Activated CD4-positive, alpha-beta T cell treated with anti-CD3 and anti-CD28 coated beads, Interleukin-2, amount 50 U/mL, for 24 hours (primary cell): ENCODE data around the gene TCF12.

Experiments used
- DNase-seq, 2 donors: peaks; one replicate each; pipeline ENCODE4 v3.0.0-alpha.2; 2020; ENCODE audit warnings: low read depth in 1 of 2, low spot score in 1 of 2

The TCF12 gene

GRCh38 chr15:57237676-57238075 lies 319.2 kb downstream of the TCF12 start:
- DNase-seq: no peak

GRCh38 chr15:57245130-57245529 lies 326.7 kb downstream of the TCF12 start:
- DNase-seq: no peak

DNA sequence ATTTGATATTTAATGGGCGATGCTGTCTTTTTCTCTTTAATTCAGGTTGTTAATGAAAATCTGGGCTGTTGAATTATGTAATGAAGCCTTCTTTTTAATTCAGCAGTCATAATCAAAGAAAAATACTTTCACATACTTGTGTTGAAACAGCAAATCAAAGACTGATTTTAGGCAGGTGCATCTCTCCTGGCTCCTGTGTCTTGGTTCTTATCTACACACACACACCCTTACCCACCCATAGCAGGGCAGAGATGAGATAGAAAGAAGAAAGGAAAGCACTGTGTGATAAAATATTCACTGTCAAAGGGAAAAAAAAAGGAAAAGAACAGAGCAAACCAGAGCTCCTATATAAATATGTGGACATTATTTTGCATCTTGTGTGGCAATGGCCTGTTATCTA lies 327.3 kb downstream of the TCF12 start:
- no peak for DNase-seq

DNA sequence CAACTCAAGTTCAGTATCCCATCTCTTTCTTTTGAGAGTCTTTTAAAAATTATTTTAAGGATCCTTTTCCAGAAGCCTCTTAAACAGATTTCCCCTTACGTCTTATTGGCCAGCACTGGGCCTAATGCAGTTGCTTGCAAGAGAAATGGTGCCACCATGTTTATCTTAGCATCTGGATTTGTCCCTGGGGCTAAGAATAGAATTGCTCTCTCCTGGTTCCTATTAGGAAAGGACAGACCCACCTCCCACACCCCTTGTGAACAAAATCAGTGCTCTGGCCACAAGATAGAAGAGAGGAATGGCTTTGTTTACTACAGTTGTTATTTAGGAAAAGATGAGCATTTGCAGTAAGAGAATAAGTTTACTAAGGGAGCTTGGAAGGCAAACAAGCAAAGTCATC lies 329.6 kb downstream of the TCF12 start:
- DNase-seq: no peak

- no peak for DNase-seq
These were observed 332.9 kb downstream of the TCF12 start for GRCh38 chr15:57251308-57251707.

- no peak for DNase-seq
These were observed 333.5 kb downstream of the TCF12 start for GRCh38 chr15:57251941-57252340.

- no peak for DNase-seq
These were observed 334.6 kb downstream of the TCF12 start for GRCh38 chr15:57253082-57253481.

DNA sequence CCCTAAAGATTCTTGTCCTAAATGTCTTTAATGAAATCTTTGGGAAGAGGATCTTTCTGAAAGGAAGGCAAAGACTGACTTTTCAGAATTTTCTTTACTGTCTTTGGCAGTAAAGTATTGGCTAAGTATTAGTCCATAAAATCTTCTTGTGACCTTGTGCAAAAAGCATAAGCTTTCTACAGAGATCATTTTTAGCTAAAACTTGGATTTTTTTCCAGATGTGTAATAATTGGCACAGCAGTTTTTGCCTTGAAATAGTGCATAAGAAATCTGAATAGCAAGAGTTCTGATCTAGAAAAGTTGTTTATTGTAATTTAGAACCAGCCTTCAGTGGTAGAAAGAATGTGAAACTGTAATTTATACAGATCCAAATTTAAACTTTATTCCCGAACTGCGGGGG lies 335.1 kb downstream of the TCF12 start:
- DNase-seq: no peak

DNA sequence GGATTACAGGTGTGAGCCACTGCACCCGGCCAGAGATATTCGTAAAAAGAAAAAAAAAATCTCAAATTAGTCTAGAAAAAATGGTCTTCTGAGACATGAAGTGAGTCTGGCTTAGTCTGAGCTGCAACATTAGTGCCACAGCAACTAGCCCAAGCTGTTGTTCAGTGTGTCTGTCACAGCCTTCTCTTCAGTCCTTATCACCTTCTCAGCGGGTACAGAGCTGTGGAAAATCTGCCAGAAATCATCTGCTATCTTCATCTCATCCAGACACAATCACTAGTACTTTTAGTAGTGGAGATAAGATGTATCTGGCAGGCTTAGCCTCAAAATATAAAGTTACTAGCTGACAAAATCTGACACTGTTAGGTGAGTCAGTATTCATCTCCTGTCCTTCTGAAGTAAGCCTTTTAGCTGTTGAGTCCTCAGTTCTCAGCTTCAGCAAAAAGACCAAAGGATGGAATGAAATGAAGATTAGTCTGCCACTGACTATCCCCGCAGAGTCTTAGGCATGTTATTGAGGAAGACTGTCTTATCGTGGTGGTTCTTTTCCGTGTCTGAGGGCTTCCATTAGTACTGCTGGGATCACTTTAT lies 337.4 kb downstream of the TCF12 start:
- DNase-seq: no peak

DNA sequence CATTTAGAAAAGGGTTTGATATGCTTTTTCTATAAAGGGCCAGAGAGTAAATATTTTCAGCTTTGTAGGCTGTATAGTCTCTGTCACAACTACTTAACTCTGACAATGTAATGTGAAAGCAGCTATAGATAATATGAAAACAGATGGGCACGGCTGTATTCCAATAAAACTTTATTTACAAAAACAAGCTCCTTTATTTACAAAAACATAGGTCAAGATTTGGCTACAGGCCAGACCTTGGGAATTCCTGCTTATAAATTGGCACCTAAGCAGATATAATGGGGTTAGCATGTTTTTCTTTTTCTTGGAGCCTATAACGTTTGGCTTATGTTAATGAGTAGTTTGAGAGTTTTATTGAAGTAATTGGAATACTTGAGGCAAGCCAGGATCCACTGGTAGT lies 338.5 kb downstream of the TCF12 start:
- no peak for DNase-seq

- DNase-seq: no peak
These were observed 341.2 kb downstream of the TCF12 start for GRCh38 chr15:57259568-57260040.

DNA sequence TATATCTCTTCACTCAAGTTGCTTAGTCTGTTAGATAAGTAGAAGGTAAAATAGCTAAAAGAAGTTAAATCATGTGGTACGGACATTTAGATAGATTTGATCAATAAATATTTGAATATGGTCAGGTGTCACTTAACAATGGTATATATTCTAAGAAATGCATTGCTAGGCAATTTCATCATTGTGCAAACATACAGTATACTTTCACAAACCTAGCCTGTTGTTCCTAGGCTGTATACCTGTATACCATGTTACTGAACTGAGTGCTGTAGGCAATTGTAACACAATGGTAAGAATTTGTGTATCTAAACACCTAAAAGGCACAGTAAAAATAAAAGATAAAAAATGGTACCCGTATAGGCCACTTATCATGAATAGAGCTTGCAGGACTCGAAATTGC lies 345.1 kb downstream of the TCF12 start:
- no peak for DNase-seq

DNA sequence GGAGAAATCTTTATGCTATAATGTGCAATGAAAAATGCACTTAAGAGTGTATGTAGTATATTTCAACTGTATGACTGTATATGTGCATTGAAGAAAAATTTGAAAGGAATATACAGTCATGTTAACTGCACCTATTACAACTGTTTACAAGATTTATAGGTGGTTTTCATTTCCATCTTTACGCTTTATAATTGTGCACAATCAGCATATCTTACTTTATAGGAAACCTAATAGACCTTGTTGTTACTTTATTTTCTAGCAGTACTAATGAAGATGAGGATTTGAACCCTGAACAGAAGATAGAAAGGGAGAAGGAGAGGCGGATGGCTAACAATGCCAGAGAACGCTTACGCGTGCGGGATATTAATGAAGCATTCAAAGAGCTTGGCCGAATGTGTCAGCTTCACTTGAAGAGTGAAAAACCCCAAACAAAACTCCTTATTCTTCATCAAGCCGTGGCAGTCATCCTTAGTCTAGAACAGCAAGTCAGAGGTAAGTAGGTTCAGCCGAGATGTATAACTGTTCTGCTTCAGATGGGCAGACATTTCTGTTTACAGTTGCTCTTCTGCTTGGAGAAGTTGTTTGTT lies 354.4 kb downstream of the TCF12 start:
- DNase-seq: no peak

GRCh38 chr15:57273402-57273801 lies 355.0 kb downstream of the TCF12 start:
- DNase-seq: no peak

DNA sequence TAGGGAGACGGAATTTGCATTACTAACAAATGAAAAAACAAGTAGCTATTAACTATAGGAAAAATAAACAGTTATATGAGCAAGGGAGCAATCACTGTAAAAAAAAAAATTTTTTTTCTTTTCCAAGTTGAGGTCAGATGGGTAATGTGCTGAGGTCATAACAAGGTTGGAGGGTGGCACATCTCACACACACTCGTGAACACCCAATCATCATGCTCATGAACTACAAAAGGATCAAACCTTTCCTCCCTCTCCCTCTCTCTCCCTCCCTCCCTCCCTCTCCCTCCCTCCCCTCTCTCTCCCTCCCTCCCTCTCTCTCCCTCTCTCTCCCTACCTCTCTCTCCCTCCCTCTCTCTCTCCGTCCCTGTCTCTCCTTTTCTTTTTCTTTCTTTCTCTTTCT lies 360.0 kb downstream of the TCF12 start:
- no peak for DNase-seq

- no peak for DNase-seq
These were observed 362.0 kb downstream of the TCF12 start for GRCh38 chr15:57280464-57280863.

- DNase-seq: no peak
These were observed 362.9 kb downstream of the TCF12 start for GRCh38 chr15:57281321-57281720.

DNA sequence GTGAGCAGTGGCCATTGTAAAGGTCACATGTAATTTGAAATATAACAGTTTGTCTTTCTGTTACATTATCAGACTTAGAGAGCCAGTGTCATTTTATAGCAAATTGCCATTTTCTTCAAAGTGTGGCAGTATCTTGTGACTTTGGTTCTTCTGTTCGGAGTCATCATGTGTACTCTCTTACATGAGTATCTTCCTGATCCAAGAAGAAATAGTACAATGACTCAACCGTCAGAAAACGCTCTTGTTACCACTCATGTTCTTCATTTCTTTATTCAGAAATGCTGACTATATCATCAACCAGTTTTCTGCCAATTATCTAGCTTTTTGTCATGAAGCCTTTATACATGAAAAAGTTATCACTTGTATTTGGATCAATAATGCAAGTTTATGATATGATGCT lies 364.2 kb downstream of the TCF12 start:
- DNase-seq: no peak

DNA sequence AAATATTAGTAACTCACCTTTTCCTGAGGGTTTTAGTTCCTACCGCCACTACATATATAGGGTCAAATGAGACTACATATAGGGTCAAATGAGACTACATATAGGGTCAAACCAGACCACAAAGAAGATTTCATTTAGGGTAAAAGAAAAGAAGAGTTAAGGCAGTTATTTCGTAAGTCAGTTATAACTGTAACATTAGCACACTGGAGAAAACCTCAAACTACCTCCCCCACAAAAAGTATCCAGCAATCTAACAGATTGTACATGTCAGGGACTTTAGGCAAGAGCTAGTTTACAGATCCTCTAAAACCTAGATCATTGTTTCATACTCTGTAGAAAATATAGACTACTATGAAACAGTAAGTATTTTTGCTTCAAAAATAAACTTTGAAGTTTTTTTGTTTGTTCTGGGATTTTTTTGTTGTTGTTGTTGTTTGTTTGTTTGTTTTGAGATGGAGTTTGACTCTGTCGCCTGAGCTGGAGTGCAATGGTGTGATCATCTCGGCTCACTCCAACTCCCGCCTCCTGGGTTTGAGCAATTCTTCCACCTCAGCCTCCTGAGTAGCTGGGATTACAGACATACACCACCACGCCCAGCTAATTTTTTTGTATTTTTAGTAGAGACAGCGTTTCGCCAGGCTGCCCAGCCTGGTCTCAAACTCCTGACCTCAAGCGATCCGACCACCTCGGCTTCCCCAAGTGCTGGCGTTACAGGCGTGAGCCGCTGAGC lies 365.5 kb downstream of the TCF12 start:
- DNase-seq: no peak

DNA sequence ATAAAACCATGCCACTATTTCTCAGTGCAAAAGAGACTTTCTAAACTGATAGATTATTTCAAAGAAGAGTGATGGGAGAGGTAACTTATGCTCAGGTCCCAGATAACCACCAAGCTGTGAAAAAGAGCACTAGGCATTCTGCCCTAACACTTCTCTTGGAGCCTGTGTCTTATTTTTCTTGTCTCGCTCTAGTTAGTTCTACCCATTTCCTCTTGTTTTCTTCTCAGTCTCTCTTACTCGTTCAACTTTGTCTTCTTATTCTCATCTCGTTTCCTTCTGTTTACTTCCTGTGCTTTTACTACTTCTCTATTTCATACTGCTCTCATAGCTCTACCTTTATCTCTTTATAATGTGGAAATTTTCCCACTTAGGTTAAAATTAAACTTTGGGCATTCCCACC lies 366.1 kb downstream of the TCF12 start:
- no peak for DNase-seq

DNA sequence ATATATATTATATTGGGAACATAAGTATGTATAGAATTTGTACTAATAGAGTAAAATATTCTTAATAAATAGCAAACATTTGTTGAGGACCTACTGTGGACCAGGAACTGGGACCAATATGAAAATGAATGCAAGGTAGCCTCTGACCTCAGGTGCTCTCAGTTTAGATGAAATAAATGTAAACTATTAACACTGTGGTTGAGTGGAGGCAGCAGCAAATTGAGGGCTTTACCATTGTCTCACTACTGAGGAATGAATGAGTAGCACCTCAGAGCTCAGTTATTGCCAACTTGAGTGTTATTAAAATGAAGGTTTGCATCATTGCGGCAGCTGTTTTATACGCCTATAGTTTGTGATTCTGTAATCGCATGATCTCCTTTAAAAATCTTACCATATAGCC lies 366.9 kb downstream of the TCF12 start:
- no peak for DNase-seq

DNA sequence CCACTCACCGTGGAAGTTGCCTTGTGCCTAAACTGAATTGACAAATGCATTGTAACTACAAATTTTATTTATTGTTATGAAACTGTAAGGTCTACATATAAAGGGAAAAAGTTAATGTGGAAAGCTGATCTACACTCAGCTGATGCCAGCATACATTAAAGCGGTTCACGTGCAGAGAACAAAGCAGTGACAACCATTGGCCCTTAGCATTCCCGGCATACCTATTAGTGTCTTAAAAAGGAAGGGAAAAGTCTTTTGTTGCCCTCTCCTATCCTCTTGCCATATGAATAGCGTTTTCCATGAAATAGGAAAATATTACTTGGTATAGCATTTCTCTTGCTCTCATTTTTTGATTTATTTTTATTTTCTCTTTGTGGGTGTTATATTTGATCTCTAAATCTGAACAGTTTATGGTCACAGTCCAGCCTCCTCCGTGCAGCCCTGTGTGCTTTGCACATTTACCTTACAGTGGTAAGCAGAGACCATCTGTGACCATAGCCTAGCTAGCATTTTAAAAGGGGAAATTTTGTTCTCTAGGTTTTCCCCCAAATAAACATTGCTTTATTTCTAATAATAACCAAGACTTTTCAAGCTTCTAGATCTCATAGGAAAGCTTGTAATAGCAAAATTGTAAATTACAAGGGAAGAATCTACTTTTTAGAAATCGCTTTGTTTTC lies 368.1 kb downstream of the TCF12 start:
- no peak for DNase-seq
